ENCODE measurements around the gene STX16.
"Not testable (repeated sequence)": the region's sequence is repeated elsewhere in the genome, so short reads cannot be mapped to it uniquely, and the experiment has no call there.

The STX16 gene

GRCh38 chr20:58713801-58714339, 62.8 kb downstream of the STX16 start:
- peak; percentile 2 for DNase-seq

- peak; percentile 2 for DNase-seq
Measured at GRCh38 chr20:58714340-58714922, 63.3 kb downstream of the STX16 start.

GRCh38 chr20:58714923-58715351, 63.9 kb downstream of the STX16 start:
- peak; percentile 1 for DNase-seq

- peak; percentile 2 for DNase-seq
Measured at GRCh38 chr20:58715391-58715800, 64.3 kb downstream of the STX16 start.

- DNase-seq = peak; percentile 2
Measured at GRCh38 chr20:58715801-58716475, 64.9 kb downstream of the STX16 start.

GRCh38 chr20:58716476-58717277, 65.6 kb downstream of the STX16 start:
- DNase-seq = peak; percentile 1

- no peak for DNase-seq
Measured at GRCh38 chr20:58717278-58718091, 66.4 kb downstream of the STX16 start.

GRCh38 chr20:58718121-58718563, 67.1 kb downstream of the STX16 start:
- peak; percentile 2 for DNase-seq

- DNase-seq = no peak
Measured at GRCh38 chr20:58718729-58719128, 67.6 kb downstream of the STX16 start.

- DNase-seq = no peak
Measured at GRCh38 chr20:58719258-58719657, 68.2 kb downstream of the STX16 start.

GRCh38 chr20:58719971-58720371, 68.9 kb downstream of the STX16 start:
- no peak for DNase-seq

GRCh38 chr20:58720890-58721289, 69.8 kb downstream of the STX16 start:
- DNase-seq = no peak

- DNase-seq = no peak
Measured at GRCh38 chr20:58721951-58722778, 71.1 kb downstream of the STX16 start.

GRCh38 chr20:58722877-58723627, 72.0 kb downstream of the STX16 start:
- no peak for DNase-seq

- no peak for DNase-seq
Measured at GRCh38 chr20:58723628-58723984, 72.5 kb downstream of the STX16 start.

- DNase-seq = not testable (repeated sequence)
Measured at GRCh38 chr20:58726156-58726555, 75.1 kb downstream of the STX16 start.
